ENCODE data around the gene NSD1. TPM values are rescaled to one million over a fixed set of nuclear protein-coding genes. Genes with fewer than 3 reads are reported as not detected.

NSD1 gene
- polyA plus RNA-seq, 4 donors, result 4.3 to 27.2 (median 11.5) TPM

GRCh38 chr5:177334155-177334551 lies 200.6 kb downstream of the NSD1 start:
- no peak for DNase-seq
- Histone ChIP-seq H3K4me3 (ENCODE audit: low read depth in 1 of 3, low read length in 3 of 3) (no peak overlapping the region), H3K36me3 (ENCODE audit: control insufficient read depth in 3 of 3, insufficient read depth in 2 of 3, low read depth in 1 of 3, low read length in 3 of 3) (peaks cover 20 to 97% (median 28%) of the 10 kb centered on the region in 3 donors), H3K4me1 (ENCODE audit: control insufficient read depth in 3 of 3, insufficient read depth in 2 of 3, low read depth in 1 of 3, low read length in 2 of 3) (no peaks in the 10 kb centered on the region), H3K27ac (ENCODE audit: low read depth in 1 of 3, low read length in 2 of 3) (no peak overlapping the region), H3K9me3 (ENCODE audit: control insufficient read depth in 2 of 2, insufficient read depth in 1 of 2, low read depth in 1 of 2, low read length in 1 of 2) (no peaks in the 10 kb centered on the region), H3K27me3 (ENCODE audit: control insufficient read depth in 3 of 3, insufficient read depth in 3 of 3, low read length in 3 of 3) (no peaks in the 10 kb centered on the region)
- 78 to 83% (median 81%) methylated on average over 15 of the region's 15 CpGs for WGBS, 3 donors
- no peak for FAIRE-seq

DNA sequence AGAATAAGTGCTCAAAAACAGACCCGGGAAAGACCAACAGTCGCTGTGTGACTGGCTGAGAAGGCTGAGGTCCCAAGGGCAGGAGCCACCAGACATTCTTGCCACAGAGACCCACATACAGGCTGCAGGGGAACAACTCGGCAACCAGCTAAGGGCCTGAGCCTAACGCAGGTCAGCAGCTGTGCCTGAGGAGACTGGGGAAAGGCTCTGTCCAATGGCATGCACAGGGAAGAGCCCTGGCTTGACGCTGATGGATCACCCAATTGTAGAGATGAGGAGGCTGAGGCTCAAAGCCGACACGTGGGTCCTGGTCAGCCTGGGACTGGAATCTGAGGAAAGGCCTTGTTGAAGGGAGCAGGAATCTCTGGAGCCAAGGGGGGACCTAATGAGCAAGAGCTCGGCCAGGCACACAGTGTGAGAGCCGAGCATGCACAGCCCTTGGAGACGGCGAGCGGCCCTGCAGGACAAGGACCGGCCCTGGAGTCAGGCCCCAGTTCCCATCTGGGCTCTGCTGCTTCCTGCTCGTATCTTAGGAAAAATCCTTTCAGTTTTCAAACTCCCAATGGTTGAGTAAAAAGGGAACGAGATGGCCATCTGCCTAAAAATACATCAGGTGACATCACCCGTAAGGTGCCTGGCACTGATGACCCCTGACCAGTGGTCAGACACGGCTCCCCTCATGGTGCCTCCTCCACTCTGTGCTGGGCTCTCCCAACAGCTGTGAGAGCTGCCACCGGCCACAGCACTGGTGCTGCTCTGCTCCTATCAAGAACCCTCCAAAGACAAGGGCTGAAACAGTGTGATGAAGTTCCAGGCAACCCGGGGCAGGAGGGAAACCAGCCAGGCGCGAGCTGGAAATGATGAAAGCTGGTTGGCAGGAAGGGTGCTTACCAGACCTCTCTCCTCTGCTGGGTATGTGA lies 201.5 kb downstream of the NSD1 start:
- H3K36me3 ChIP-seq (ENCODE audit: control insufficient read depth in 3 of 3, insufficient read depth in 2 of 3, low read depth in 1 of 3, low read length in 3 of 3), result peaks cover 18 to 96% (median 28%) of the 10 kb centered on the region in 3 donors
- no peak for FAIRE-seq
- H3K9me3 ChIP-seq (ENCODE audit: control insufficient read depth in 2 of 2, insufficient read depth in 1 of 2, low read depth in 1 of 2, low read length in 1 of 2), result no peaks in the 10 kb centered on the region
- H3K27me3 ChIP-seq (ENCODE audit: control insufficient read depth in 3 of 3, insufficient read depth in 3 of 3, low read length in 3 of 3), result no peaks in the 10 kb centered on the region
- no peak overlapping the region for H3K27ac ChIP-seq (ENCODE audit: low read depth in 1 of 3, low read length in 2 of 3)
- DNase-seq, result no peak
- 91 to 94% (median 92%) methylated on average over 21 of the region's 21 CpGs for WGBS, 3 donors
- no peaks in the 10 kb centered on the region for H3K4me1 ChIP-seq (ENCODE audit: control insufficient read depth in 3 of 3, insufficient read depth in 2 of 3, low read depth in 1 of 3, low read length in 2 of 3)
- H3K4me3 ChIP-seq (ENCODE audit: low read depth in 1 of 3, low read length in 3 of 3), result no peak overlapping the region

GRCh38 chr5:177335701-177336065 lies 202.1 kb downstream of the NSD1 start:
- DNase-seq (no peak), FAIRE-seq (no peak)
- WGBS, 3 donors, result 92 to 96% (median 95%) methylated on average over 7 of the region's 7 CpGs
- H3K36me3 ChIP-seq (ENCODE audit: control insufficient read depth in 3 of 3, insufficient read depth in 2 of 3, low read depth in 1 of 3, low read length in 3 of 3), result peaks cover 18 to 89% (median 28%) of the 10 kb centered on the region in 3 donors
- H3K9me3 ChIP-seq (ENCODE audit: control insufficient read depth in 2 of 2, insufficient read depth in 1 of 2, low read depth in 1 of 2, low read length in 1 of 2), result no peaks in the 10 kb centered on the region
- H3K27me3 ChIP-seq (ENCODE audit: control insufficient read depth in 3 of 3, insufficient read depth in 3 of 3, low read length in 3 of 3), result no peaks in the 10 kb centered on the region
- H3K4me1 ChIP-seq (ENCODE audit: control insufficient read depth in 3 of 3, insufficient read depth in 2 of 3, low read depth in 1 of 3, low read length in 2 of 3), result no peaks in the 10 kb centered on the region
- H3K4me3 ChIP-seq (ENCODE audit: low read depth in 1 of 3, low read length in 3 of 3), result no peak overlapping the region
- no peak overlapping the region for H3K27ac ChIP-seq (ENCODE audit: low read depth in 1 of 3, low read length in 2 of 3)

- H3K4me3 ChIP-seq (ENCODE audit: low read depth in 1 of 3, low read length in 3 of 3), result no peak overlapping the region
- 41 to 60% (median 56%) methylated on average over 12 of the region's 12 CpGs for WGBS, 3 donors
- H3K4me1 ChIP-seq (ENCODE audit: control insufficient read depth in 3 of 3, insufficient read depth in 2 of 3, low read depth in 1 of 3, low read length in 2 of 3), result no peaks in the 10 kb centered on the region
- FAIRE-seq, result no peak
- no peaks in the 10 kb centered on the region for H3K27me3 ChIP-seq (ENCODE audit: control insufficient read depth in 3 of 3, insufficient read depth in 3 of 3, low read length in 3 of 3)
- H3K36me3 ChIP-seq (ENCODE audit: control insufficient read depth in 3 of 3, insufficient read depth in 2 of 3, low read depth in 1 of 3, low read length in 3 of 3), result peaks cover 18 to 85% (median 28%) of the 10 kb centered on the region in 3 donors
- H3K9me3 ChIP-seq (ENCODE audit: control insufficient read depth in 2 of 2, insufficient read depth in 1 of 2, low read depth in 1 of 2, low read length in 1 of 2), result no peaks in the 10 kb centered on the region
- DNase-seq, result peak; percentile 35 to 42
- no peak overlapping the region for H3K27ac ChIP-seq (ENCODE audit: low read depth in 1 of 3, low read length in 2 of 3)
These were observed 202.5 kb downstream of the NSD1 start for GRCh38 chr5:177336112-177336511.

GRCh38 chr5:177336603-177337494 lies 203.3 kb downstream of the NSD1 start:
- Histone ChIP-seq H3K36me3 (ENCODE audit: control insufficient read depth in 3 of 3, insufficient read depth in 2 of 3, low read depth in 1 of 3, low read length in 3 of 3) (peaks cover 18 to 80% (median 28%) of the 10 kb centered on the region in 3 donors), H3K27ac (ENCODE audit: low read depth in 1 of 3, low read length in 2 of 3) (no peak overlapping the region), H3K4me1 (ENCODE audit: control insufficient read depth in 3 of 3, insufficient read depth in 2 of 3, low read depth in 1 of 3, low read length in 2 of 3) (no peaks in the 10 kb centered on the region), H3K9me3 (ENCODE audit: control insufficient read depth in 2 of 2, insufficient read depth in 1 of 2, low read depth in 1 of 2, low read length in 1 of 2) (no peaks in the 10 kb centered on the region), H3K27me3 (ENCODE audit: control insufficient read depth in 3 of 3, insufficient read depth in 3 of 3, low read length in 3 of 3) (no peaks in the 10 kb centered on the region), H3K4me3 (ENCODE audit: low read depth in 1 of 3, low read length in 3 of 3) (no peak overlapping the region)
- no peak for FAIRE-seq
- no peak for DNase-seq
- 94 to 95% (median 94%) methylated on average over 35 to 36 of the region's 36 CpGs for WGBS, 3 donors

DNA sequence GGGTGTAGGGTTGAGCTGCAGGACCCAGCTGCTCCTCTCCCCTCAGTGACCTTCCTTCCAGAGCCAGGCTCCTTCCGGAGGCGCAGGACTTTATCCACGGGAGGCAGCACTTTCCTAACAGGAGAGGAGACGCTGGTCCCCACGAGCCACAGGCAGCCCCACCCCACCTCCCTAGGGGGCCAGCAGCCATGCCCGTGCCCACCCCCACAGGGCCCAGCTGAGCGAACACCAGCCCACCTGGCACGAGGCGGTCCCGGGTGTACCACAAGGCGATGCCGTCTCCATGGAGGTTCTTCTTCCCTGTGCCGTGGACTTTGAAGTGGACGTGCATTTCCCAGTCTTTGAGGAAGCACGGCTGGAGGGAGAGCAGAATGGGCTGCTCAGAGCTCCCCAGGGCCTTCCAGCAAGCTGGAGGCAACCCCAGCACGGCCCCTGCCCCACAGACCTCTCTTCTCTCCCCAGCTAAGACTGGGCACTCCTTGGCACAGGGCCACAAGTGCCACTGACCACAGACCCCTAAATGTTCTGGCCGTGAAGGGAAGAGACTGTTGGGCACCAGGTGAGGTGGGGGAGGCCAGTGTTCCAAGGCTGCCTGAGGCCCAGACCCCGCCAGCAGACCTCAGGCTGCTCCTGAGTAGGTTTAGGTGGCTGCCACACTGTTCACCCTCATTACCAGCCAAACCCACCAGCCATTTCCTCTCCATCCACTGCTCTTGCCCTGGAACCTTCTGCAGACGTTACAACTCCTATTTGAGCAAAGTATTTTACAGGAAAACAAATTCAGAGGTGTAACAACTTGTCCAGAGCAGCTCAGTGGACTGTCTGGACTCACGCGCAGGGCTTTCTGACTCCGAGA lies 204.9 kb downstream of the NSD1 start:
- DNase-seq, result no peak
- no peak for FAIRE-seq
- H3K4me1 ChIP-seq (ENCODE audit: control insufficient read depth in 3 of 3, insufficient read depth in 2 of 3, low read depth in 1 of 3, low read length in 2 of 3), result no peaks in the 10 kb centered on the region
- H3K36me3 ChIP-seq (ENCODE audit: control insufficient read depth in 3 of 3, insufficient read depth in 2 of 3, low read depth in 1 of 3, low read length in 3 of 3), result peaks cover 15 to 72% (median 20%) of the 10 kb centered on the region in 3 donors
- no peaks in the 10 kb centered on the region for H3K9me3 ChIP-seq (ENCODE audit: control insufficient read depth in 2 of 2, insufficient read depth in 1 of 2, low read depth in 1 of 2, low read length in 1 of 2)
- no peak overlapping the region for H3K4me3 ChIP-seq (ENCODE audit: low read depth in 1 of 3, low read length in 3 of 3)
- no peak overlapping the region for H3K27ac ChIP-seq (ENCODE audit: low read depth in 1 of 3, low read length in 2 of 3)
- WGBS, 3 donors, result 84 to 87% (median 86%) methylated on average over 22 of the region's 22 CpGs
- H3K27me3 ChIP-seq (ENCODE audit: control insufficient read depth in 3 of 3, insufficient read depth in 3 of 3, low read length in 3 of 3), result no peaks in the 10 kb centered on the region

DNA sequence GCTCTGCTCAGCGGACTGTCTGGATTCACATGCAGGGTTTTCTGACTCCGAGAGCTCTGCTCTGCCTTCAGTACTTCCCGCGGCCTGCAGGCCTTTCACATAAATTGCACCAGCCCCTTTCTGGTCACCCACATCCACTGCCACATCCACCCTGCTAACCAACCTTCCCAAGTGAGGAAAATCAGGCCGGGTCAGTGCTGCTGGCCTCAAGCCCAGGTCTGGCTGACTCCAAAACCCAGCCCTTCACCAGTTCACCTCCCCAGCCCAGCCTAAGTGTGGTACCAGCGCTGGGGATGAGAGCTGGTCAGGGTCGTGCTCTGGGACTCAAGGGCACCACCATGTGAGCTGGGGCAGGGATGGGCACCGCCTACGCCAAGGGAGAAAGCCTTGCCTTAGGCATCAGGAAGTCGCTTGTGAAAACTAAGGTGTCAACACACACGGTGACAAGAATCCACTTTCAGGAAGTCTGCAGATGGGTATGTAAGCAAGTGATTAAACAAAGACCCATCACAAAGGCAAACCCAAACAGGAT lies 205.6 kb downstream of the NSD1 start:
- H3K36me3 ChIP-seq (ENCODE audit: control insufficient read depth in 3 of 3, insufficient read depth in 2 of 3, low read depth in 1 of 3, low read length in 3 of 3), result peaks cover 12 to 69% (median 14%) of the 10 kb centered on the region in 3 donors
- no peak overlapping the region for H3K27ac ChIP-seq (ENCODE audit: low read depth in 1 of 3, low read length in 2 of 3)
- DNase-seq (no peak), FAIRE-seq (no peak)
- H3K9me3 ChIP-seq (ENCODE audit: control insufficient read depth in 2 of 2, insufficient read depth in 1 of 2, low read depth in 1 of 2, low read length in 1 of 2), result no peaks in the 10 kb centered on the region
- WGBS, 3 donors, result 79 to 84% (median 79%) methylated on average over 11 of the region's 11 CpGs
- H3K4me1 ChIP-seq (ENCODE audit: control insufficient read depth in 3 of 3, insufficient read depth in 2 of 3, low read depth in 1 of 3, low read length in 2 of 3), result no peaks in the 10 kb centered on the region
- H3K27me3 ChIP-seq (ENCODE audit: control insufficient read depth in 3 of 3, insufficient read depth in 3 of 3, low read length in 3 of 3), result no peaks in the 10 kb centered on the region
- H3K4me3 ChIP-seq (ENCODE audit: low read depth in 1 of 3, low read length in 3 of 3), result no peak overlapping the region

All from small intestine (tissue), 7 donors.